ENCODE measurements around the gene RAB3D.
"Not testable (repeated sequence)": the region's sequence is repeated elsewhere in the genome, so short reads cannot be mapped to it uniquely, and the experiment has no call there.

The RAB3D gene

DNA sequence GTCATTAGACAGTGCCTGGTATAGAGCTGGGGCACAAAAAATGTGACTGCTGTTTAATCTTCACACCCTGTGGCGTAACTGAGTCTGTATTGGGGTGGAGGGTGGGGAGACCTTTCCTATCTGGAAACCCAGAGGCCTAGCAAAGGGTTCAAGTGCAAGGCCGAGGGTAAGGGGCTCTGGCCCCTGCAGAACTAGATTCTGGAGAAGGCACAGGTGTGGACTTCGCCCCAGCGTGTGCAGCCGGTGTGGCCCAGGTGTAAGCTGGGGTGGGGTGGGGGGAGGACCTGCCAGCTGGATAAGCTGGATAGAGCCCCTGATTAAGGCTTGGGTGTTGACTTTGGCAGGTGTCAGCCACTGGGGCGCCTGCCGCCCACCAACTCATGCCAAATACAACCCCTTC, 1.3 kb downstream of the RAB3D start:
- no peak for DNase-seq

DNA sequence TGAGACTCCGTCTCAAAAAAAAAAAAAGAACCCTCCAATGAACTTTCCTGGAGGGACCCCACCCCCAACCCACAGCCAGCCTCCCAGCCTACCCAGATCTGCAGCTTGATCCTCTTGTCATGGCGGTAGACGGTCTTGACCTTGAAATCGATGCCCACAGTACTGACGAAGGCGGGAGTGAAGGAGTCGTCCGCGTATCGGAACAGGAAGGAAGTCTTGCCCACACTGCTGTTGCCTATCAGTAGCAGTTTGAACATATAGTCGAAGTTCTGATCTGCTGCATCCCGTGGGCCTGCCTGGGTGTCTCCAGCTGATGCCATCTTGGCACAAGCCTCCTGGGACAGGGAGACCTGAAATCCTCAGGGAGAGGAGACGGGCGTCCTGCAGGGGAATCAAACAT, 2.4 kb downstream of the RAB3D start:
- DNase-seq = no peak

DNA sequence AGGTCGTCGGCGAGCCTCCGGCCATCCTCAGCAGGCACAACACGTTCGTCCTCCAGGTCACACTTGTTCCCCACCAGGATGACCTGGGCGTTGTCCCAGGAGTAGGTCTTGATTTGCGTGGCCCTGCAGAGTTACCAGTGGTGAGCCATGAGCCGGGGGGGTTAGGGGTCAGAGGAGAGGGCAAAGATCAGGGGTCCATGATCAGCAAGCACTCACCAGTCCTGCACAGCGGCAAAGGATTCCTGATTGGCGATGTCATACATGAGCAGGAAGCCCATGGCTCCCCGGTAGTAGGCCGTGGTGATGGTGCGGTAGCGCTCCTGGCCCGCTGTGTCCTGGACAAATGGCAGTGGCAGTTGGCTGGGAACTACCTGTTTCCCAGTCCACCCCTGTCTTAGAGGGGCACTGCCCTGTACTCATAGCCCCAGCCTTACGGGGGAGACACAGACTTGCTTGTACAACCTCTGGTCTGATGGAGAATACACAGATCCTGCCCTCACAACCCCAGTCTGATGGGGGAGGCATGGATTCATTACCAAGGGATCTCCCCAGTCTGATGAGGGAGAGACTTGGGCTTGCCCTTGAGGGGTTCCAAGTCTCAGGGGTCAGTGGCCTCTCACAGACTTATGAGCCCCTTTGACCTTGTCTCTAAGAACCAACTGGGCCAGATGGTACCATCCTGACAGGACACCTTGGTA, 3.9 kb downstream of the RAB3D start:
- DNase-seq = no peak

DNA sequence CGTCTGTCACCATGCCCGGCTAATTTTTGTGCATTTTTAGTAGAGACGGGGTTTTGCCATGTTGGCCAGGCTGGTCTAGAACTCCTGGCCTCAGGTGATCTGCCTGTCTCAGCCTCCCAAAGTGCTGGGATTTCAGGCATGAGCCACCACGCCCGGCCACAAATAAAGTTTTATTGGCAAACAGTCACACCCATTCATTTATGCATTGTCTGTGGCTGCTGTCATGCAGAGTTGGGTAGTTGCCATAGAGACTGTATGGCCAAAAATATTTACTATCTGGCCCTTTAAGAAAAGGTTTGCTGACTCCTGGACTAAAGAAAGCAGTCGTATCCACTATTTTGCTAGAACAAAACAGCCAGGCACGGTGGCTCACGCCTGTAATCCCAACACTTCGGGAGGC, 5.6 kb downstream of the RAB3D start:
- not testable (repeated sequence) for DNase-seq

DNA sequence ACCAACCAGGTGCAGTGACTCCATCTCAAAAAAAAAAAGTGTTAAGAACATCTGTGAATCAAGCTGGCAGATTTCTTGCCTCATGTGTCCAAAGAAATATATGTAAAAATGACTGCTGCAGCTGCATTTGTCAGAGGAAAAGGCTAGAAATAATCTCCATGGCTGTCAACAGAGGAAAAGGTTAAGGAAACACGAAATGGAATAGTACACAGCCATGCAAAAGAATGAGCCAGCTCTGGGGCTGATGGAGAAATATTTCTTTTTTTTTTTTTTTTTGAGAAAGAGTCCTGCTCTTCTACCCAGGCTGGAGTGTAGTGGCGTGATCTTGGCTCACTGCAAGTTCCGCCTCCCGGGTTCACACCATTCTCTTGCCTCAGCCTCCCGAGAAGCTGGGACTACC, 6.6 kb downstream of the RAB3D start:
- no peak for DNase-seq

DNA sequence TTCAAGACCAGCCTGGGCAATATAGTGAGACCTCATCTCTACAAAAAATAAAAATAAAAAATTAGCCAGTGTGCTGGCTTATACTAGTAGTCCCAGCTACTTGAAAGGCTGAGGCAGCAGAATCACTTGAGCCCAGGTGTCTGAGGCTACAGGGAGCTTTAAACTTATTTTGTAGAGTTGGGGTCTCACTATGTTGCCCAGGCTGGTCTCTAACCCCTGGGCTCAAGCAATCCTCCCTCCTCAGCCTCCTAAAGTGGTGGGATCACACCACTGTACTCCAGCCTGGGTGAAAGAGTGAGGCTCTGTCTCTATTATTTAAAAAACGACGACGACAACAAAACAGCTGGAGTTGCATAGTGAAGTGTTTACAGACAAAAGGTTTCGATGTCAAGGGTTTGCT, 8.0 kb downstream of the RAB3D start:
- no peak for DNase-seq

DNA sequence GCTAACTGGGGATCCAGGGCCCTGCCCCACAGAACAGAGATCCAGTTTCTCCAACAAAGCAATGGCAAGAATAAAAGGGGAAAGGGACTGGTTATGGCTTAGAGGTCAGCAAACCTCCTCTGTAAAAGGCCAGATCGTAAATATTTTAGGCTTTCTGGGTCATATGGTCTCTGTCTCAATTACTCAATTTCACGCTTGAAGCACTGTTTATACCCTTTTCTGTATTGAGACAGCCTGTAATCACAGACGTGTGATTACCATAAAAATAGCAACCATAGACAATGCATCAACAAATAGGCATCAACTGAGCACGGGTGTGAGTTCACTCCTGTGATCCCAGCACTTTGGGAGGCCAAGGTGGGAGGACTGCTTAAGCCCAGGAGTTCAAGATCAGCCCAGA, 9.3 kb downstream of the RAB3D start:
- DNase-seq = no peak

DNA sequence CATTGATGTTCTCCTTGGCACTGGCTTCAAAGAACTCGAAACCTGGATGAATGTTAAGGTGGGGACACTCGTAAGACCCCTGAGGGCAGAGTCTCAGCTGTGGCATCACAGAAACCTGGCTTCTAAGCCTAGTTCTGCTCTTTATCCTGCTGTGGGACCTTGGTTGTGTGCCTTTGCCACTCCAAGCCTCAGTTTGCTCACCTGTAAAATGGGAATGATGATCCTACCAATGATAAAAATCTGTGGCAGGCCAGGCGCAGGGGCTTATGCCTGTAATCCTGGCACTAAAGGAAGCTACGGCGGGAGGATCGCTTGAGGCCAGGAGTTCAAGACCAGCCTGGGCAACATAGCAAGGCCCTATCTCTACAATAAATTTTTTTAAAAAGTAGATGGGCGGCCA, 13.9 kb downstream of the RAB3D start:
- no peak for DNase-seq

DNA sequence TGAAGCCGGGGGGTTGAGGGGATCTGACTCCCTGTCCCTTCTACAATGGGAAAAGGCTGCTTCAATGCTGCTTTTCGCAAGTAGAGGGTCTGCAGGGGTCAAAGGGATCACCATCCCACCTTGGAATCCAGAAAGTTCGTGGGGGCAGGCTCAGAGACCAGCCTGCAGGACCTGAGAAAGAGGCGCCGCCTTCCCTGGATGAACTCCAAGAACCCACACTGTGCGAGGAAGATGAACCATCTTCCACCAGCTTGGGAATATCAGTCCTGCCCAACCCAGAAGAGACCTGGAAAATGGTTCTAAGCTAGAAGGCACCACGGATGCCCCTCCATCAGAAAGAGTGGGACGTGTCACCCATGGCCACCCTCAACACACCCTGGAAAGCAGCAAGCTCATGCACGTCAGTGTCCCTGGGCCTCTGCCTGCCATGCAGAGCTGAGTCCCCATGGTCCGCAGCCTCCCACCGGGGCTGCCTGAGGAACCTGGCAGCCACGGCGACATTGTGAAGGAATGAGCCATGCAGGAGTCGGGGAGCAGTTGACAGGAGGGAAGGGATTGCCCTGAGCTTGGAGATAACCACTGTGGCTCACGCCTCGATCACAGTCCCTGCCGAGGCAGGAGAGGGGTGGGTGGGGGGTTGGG, 14.6 kb downstream of the RAB3D start:
- no peak for DNase-seq

DNA sequence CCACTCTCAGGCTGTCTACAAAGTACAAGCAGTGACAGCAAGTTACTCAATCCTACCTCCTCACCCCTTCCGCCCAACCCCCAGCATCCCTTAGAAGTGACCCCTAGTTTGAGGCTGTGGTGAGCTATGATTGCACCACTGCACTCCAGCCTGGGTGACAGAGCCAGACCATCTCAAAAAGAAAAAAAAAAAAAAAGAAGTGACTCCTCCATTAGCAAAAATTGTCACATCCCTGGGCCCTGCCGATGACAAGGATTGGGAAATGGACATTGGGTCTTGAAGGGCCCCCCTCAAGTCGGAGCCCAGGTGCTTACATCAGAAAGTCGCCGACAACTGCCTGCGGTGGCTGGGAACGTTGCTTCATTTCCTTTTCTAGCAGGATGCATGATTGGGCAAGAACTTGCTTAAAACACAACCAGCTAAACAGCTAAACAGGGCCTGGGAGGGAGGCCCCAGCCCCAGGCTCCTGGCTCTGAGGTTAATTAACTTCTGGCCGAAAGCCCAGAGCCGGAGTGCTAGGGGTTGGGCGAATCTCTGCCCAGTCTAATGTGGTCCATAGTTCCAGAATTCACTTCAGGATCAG, 15.3 kb downstream of the RAB3D start:
- DNase-seq = peak in 1 of 2 experiments; percentile 30

DNA sequence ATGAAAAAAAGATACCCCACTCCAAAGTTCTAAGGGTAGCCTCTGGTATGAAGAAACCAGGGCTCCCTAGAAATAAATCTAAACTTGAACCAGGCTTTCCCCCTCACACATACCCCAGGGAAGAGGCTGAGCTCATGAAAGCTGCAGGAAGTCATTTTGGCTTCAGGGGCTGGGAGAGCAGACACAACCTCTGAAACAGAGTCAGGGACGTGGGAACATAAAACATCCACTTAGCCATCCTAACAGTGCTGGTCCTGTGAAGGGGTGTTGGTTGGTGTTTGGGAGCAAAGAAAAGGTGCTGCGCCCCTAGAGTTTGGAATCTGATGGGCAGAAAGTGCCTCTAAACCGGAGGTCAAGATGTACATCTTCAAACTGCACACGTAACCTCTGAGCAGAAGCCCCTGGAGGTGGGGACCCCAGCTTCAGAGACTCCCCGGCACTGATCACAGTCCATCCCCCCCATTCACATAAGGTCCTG, 15.8 kb downstream of the RAB3D start:
- DNase-seq = no peak

DNA sequence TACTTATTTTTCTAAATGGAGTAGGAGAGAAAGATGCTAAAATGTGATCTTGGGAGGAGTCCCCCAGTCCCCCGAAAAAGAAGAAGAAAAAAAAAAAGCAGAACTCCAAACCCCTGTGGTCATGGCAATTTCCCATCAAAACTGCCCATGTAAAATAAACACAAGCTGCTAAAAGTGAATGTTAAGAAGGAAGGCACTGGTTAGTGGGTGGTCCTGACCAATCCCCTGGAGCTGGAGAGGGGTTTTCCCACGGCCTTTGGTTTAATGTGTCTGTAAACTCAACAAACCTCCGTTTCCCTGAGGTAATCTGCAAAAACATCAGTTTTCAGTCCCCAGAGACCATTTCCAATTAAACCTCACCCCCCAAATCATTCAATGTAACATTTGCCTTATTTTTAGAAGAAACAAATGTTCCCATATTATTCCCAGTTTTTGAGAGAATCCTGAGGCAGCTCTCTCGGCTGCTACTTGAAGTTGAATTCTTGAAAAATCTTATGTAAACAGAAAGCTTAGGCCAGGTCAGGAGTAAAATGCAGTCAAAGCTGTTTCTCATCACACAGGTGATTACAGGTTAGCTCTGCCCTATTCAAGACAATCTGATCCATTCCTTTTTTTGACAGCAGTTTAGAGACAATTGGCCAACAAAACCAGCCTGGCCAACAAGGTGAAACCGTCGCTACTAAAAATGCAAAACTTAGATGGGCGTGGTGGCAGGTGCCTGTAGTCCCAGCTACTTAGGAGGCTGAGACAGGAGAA, 17.0 kb downstream of the RAB3D start:
- DNase-seq = no peak

DNA sequence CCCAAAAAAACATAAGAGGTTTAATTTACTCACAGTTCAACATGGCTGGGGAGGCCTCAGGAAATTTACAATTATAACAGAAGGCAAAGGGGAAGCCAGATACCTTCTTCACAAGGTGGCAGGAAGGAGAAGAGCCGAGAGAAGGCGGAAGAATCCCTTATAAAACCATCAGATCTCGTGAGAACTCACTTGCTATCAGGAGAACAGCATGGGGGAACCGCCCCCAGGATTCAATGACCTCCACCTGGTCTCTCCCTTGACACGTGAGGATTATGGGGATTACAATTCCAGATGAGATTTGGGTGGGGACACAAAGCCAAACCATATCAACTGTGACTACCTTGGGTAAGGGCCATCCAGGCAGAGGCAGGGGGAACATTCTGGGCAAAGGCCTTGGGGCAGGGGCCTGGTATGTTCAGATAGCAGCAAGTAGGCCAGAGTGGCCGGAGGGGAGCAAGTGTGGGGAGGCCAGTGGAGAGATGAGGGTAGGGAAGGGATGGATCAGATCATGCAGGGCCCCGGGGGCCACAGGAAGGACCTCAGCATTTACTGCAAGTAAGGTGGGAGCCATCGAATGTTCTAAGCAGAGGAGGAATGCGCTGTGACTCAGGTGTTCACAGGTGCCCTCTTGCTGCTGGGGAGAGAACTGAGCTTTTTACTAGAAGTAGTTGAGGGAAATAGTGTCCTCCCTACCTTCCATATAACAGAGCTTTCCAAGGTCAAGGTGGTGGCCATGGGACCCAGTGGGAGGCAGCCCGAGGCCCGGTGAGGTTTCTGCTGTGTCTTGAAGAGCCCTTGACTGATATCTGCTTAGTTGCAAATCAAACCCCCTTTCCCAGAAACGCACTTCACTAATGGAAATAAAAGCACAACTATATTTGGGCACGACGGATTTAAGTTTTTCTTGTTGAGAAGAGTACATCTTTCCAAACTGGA, 18.0 kb downstream of the RAB3D start:
- no peak for DNase-seq

DNA sequence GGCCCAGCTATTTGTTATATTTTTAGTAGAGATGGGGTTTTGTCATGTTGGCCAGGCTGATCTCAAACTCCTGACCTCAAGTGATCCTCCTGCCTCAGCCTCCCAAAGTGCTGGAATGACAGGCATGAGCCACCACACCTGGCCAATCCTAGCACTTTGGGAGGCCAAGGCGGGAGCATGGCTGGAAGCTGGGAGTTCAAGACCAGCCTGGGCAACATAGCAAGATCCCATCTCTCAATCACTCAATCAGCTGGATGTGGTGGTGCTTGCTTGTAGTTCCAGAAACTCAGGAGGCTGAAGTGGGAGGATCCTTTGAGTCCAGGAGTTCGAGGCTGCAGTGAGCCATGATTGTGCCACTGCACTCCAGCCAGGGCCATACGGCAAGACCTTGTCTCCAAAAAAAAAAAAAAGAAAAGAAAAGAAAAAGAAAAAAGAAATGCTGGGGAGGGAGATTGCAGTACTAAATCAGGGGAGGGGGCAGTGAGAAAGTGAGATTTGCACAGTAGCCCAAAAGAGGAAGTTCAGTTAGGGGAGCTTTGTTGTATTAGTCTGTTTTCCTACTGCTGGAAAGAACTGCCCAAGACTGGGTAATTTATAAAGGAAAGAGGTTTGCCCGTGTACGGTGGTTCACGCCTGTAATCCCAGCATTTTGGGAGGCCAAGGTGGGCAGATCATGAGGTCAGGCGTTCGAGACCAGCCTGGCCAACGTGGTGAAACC, 19.0 kb downstream of the RAB3D start:
- DNase-seq = not testable (repeated sequence)

DNA sequence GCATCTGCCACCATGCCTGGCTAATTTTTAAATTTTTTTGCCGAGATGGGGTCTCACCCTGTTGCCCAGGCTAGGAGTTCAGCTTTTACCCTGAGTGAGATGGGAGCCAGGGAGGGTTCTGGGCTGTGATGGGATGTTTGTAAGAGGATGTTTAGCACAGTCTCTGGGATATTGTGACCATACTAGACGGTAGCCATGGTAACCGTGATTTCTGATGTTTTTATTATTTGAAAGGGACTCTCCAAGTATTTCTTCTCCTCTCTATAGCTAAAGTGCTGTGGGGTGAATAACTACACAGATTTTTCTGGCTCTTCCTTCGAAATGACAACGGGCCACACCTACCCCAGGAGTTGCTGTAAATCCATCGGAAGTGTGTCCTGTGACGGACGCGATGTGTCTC, 33.1 kb downstream of the RAB3D start:
- DNase-seq = no peak

DNA sequence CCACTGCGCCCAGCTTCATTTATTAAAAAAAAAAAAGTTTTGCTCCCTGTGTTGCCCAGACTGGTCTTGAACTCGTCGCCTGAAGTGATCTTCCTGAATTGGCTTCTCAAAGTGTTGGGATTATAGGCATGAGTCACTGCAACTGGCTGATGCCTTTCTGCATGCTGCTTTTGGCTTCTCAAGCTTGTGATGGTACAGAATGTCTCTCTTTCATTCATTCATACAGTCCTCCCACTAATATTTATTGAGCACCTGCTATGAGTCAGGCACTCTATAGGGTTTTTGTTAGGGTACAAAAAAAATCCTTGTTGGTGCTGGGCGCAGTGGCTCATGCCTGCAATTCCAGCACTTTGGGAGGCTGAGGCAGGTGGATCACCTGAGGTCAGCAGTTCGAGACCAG, 34.5 kb downstream of the RAB3D start:
- no peak for DNase-seq

DNA sequence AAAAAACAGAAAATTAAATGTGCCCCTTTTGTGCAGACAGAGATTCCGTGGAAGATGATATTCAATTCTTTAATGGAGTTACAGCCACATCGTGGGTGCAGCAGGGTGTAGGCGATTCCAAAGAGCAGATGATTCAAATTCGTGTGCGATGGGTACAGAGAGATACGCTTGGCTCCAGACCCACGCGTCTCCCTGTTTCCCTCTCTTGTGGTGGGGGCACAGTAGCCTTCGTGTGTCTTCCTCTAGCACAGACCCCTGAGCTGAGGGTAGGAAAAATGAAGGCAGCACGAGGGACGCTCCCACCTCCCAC, 38.7 kb downstream of the RAB3D start:
- DNase-seq = no peak

DNA sequence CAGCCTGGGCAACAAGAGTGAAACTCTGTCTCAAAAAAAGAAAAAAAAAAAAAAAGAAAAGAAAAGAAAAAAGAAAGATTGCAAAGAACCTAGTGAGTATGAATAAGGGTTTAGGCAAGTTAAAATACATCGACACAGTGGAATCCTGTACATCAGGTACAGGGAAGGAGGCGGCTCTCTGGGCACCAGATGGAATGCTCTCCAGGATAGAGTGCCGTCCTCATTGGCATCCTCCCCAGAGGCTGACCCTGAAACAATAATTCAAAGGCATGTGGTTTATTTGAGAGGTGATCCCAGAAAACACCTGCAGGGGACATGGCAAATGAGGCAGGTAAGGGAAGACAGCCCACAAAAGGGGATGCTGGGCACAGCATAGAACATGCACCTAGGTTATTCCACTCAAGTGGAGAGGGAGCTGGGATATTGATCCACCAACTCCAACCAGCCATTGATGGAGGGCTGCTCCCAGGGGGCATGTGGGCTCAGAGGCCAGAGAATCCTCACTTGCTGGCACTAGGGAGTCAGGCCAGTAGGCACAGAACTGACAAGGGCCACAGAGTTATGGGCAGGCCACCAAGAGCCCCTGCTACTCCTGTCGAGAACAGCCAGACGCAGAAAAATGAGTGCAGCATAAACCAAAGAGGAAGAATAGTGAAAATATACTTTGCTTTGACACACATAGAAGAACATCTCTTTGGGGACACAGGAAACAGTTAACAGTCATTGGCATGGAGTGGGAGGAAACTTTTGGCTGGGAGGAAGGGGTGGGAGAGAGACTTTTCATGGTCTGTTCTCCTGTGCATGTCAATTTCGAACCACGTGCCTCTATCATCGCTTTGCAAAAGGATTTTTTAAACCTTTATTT, 39.3 kb downstream of the RAB3D start:
- no peak for DNase-seq

DNA sequence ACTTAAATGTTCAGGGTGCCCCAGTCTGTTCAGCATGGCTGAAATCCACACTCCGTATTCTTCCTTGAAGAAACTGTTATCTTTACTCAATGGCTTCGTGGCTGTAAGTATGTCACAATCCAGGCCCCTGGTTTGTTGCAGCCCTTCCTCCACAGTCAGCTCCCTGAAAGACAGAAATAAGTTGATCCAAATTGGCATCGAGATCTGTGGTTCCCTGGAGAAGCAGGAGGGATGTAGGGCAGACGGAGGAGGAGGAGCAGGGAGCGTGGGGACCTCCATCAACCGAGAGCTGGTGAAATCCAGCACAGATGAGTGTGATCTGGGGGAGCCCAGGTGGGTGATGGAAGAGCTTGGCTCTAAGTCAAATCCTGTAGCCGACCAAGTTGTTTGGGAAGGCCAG, 43.2 kb downstream of the RAB3D start:
- DNase-seq = no peak

DNA sequence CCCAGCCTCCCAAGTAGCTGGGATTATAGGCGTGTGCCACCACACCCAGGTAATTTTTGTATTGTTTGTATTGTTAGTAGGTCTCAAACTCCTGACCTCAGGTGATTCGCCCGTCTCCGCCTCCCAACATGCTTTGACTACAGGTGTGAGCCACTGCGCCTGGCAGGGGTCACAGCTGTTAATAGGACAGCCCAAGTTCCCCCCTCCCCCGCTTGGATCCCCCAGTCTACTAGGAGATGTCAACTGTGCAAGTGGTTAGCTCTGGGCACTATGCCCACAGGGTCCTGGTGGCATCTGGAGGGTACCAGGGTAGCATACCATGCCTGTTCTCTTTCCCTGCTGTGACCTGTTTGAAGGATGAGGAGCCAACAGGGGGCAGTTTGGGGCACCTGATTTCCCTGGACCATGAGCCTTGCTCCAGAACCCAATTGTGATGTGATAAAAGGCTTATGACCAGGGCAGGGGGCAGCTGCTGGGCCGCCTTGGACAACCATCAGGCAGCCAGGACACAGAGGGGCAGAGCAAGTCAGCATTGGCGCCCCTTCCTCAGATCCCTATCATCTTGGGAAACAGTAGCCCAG, 43.7 kb downstream of the RAB3D start, which contains the start of gene TSPAN16:
Gene TSPAN16 (plus strand): TSS at position 496 of the 581 bp plus-strand sequence. CDS start 138 bp downstream, outside the sequence.
- DNase-seq = no peak
